Lower lobe of right lung (tissue), 2 donors: ENCODE data around the gene CSRP1. TPM values are rescaled to one million over a fixed set of nuclear protein-coding genes. Genes with fewer than 3 reads are reported as not detected.
A peak's percentile ranks its signal among the peaks of the same experiment; 100 is the strongest.

ENCODE experiments used
- ATAC-seq, 2 donors: fragments of 200-7000 bp; cut with Tn5 transposase; one replicate each; pipeline ENCODE4 v1.9.1; 2020 to 2022; ENCODE audit warnings: mild to moderate bottlenecking in 2 of 2, moderate library complexity in 2 of 2
- DNase-seq: peaks from one replicate; pipeline ENCODE4 v3.0.0-alpha.2; 2020
- H3K27ac ChIP-seq: fragments of 200-600 bp; one replicate; pipeline ENCODE4 v1.8.0; 2022
- H3K27me3 ChIP-seq: fragments of 200-600 bp; one replicate; pipeline ENCODE4 v1.8.0; 2022; ENCODE audit warnings: low read depth
- H3K36me3 ChIP-seq: fragments of 200-600 bp; one replicate; pipeline ENCODE4 v1.8.0; 2022; ENCODE audit warnings: mild to moderate bottlenecking
- H3K4me1 ChIP-seq: fragments of 200-600 bp; one replicate; pipeline ENCODE4 v1.8.0; 2022
- H3K4me3 ChIP-seq: fragments of 200-600 bp; one replicate; pipeline ENCODE4 v1.8.0; 2022; ENCODE audit warnings: mild to moderate bottlenecking
- H3K9me3 ChIP-seq: fragments of 200-600 bp; one replicate; pipeline ENCODE4 v1.8.0; 2022
- CTCF ChIP-seq: fragments of 200-600 bp; IDR thresholded peaks from one replicate; pipeline ENCODE4 v1.8.0; 2022; ENCODE audit warnings: antibody characterized with exemption, mild to moderate bottlenecking
- intact Hi-C: fragments of 100-400 bp; cut with DNase I; formaldehyde crosslinking; loops from one replicate; pipeline ENCODE4 v1.11.0; 2022
- total RNA-seq: library from RNA; stranded (reverse); fragmentation: NEBNext Ultra II Directional; extraction: Animal tissue kit (Norgen Biotek cat#: 25700); gene quantifications from one replicate; pipeline ENCODE4 v1.2.1, GENCODE V29; 2021
- donor health status: DM: no; HTN: yes; CAD: no; lungs with severe emphysema.

Gene CSRP1
- total RNA-seq, 1 donor from 2014 or later, result 185 TPM

DNA sequence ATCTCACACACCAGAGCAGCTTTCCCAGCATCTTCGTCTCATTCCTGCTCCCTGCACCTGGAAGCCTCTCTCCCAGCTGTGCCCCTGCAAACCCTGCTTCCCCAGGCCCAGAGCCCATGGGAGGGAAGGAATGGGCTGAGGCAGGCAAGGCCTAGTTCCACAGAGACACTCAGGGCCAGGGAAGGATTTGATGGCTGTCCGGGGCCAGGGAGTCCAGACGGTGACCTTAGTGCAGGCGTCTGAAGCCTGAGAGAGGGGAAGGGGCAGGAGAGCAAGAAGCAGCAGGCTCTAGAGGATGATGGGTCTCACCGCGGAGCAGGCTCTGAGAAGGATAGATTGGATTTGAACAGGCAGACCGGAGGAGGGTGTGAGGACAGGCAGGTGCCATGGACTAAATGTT lies 63.2 kb downstream of the CSRP1 start:
- Histone ChIP-seq H3K9me3 (no peaks in the 10 kb centered on the region), H3K36me3 (no peaks in the 10 kb centered on the region), H3K4me1 (peaks cover 12% of the 10 kb centered on the region), H3K27ac (no peak overlapping the region), H3K27me3 (no peaks in the 10 kb centered on the region), H3K4me3 (no peak overlapping the region)
- DNase-seq (no peak), ATAC-seq (no peak)
- intact Hi-C loops, result no loop called here
- TF ChIP-seq CTCF, result no peak

DNA sequence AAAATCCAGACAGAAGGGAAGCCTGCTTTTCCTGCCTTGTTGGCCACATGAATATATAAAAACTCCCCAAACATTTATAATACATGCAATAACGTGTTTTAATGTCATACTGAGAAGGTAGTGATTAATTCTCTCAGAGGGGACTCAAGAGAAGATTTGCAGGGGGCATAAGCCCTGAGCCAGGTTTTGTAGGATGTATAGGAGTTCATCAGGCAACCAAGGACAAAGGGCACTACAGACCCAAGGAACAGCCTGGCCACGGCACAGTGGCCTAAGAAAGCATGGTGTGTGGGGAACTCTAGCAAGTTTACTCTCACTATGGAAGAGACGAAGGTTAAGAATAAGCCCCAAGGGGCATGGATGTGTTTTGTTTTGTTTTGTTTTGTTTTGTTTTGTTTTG lies 70.0 kb downstream of the CSRP1 start:
- intact Hi-C loops, result no loop called here
- no peaks in the 10 kb centered on the region for H3K9me3 ChIP-seq
- no peak for ATAC-seq

GRCh38 chr1:201436393-201436792 lies 70.5 kb downstream of the CSRP1 start:
- no peaks in the 10 kb centered on the region for H3K27me3 ChIP-seq
- no peaks in the 10 kb centered on the region for H3K36me3 ChIP-seq
- no peak overlapping the region for H3K4me3 ChIP-seq
- DNase-seq (no peak), ATAC-seq (peak; percentile 22 to 51)
- TF ChIP-seq CTCF, result no peak
- peaks cover 14% of the 10 kb centered on the region for H3K4me1 ChIP-seq
- intact Hi-C loops, result no loop called here
- H3K9me3 ChIP-seq, result no peaks in the 10 kb centered on the region
- no peak overlapping the region for H3K27ac ChIP-seq

More for the DNA sequence above, 70.0 kb downstream of the CSRP1 start:
- Histone ChIP-seq H3K4me3 (no peak overlapping the region), H3K4me1 (peaks cover 14% of the 10 kb centered on the region), H3K36me3 (no peaks in the 10 kb centered on the region), H3K27me3 (no peaks in the 10 kb centered on the region), H3K27ac (no peak overlapping the region)
- DNase-seq, result no peak
- no peak for TF ChIP-seq CTCF

GRCh38 chr1:201434266-201434665 lies 72.7 kb downstream of the CSRP1 start:
- TF ChIP-seq CTCF, result no peak
- no peaks in the 10 kb centered on the region for H3K27me3 ChIP-seq
- no peaks in the 10 kb centered on the region for H3K36me3 ChIP-seq
- no peak overlapping the region for H3K27ac ChIP-seq
- H3K9me3 ChIP-seq, result no peaks in the 10 kb centered on the region
- intact Hi-C loops, result no loop called here
- DNase-seq (no peak), ATAC-seq (no peak)
- peaks cover 14% of the 10 kb centered on the region for H3K4me1 ChIP-seq
- H3K4me3 ChIP-seq, result no peak overlapping the region

DNA sequence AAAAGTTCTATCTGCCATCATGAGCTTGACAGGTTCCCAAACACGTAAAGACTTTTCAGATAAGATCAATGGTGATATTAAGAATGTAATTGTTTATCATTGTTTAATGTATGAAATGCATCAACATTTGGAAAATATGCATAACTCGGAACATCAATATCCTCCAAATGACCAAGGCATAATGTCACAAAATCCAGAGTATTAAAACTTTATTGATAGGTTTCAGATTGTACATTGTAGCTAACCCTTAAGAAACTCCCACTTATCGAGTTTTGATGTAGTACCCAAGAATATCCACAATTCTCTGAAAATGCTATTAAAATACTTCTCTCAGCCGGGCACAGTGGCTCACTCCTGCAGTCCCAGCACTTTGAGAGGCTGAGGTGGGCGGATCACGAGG lies 73.3 kb downstream of the CSRP1 start:
- no peak overlapping the region for H3K4me3 ChIP-seq
- intact Hi-C loops, result no loop called here
- peaks cover 14% of the 10 kb centered on the region for H3K4me1 ChIP-seq
- H3K27ac ChIP-seq, result no peak overlapping the region
- no peaks in the 10 kb centered on the region for H3K9me3 ChIP-seq
- DNase-seq (no peak), ATAC-seq (no peak)
- no peaks in the 10 kb centered on the region for H3K27me3 ChIP-seq
- TF ChIP-seq CTCF, result no peak
- no peaks in the 10 kb centered on the region for H3K36me3 ChIP-seq

Other genes starting within 250 kb of the CSRP1 start
- gene PKP1, start 223.6 kb downstream of the CSRP1 start, total RNA-seq, result 2.2 TPM
- gene TNNT2, start 129.4 kb downstream of the CSRP1 start, total RNA-seq, result 6.4 TPM
- 35.3 TPM for gene LAD1, start 107.8 kb downstream of the CSRP1 start, total RNA-seq
- gene TNNI1, start 85.4 kb downstream of the CSRP1 start, total RNA-seq, result 0.21 TPM
- 97.1 TPM for gene PHLDA3, start 37.9 kb downstream of the CSRP1 start, total RNA-seq
- gene NAV1, start 32.0 kb upstream of the CSRP1 start, total RNA-seq, result 24.5 TPM